NCI-H187 (cell line): ENCODE measurements around the gene ASCC3.

ENCODE experiments used
- DNase-seq, 2 experiments: peaks; one replicate each; lab custom pipeline; 2025; lab: John Stamatoyannopoulos, UW

ASCC3 gene

DNA sequence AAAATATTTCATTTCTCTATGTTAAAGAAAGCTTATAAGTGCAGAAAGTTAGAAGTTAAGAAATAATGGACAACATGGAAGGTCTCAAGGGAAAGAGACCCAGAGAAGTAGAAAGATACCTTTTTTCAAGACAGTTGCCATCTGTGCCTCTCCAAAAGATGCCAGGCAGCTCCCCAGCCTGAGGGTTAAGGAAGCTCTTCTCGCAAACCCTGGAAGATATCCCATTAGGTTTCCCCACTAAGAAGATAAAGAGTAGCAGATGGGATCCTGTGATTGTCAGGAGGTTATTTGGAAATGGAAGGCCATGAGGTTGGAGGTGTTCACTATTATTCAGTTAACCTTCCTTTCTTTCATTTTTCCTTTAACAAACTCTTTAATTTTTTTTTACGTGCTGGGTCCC, 306.3 kb downstream of the ASCC3 start:
- no peak for DNase-seq

- no peak for DNase-seq
Measured at GRCh38 chr6:100573166-100573565, 308.0 kb downstream of the ASCC3 start.

- no peak for DNase-seq
Measured at GRCh38 chr6:100568255-100568654, 312.9 kb downstream of the ASCC3 start.

GRCh38 chr6:100566563-100566962, 314.6 kb downstream of the ASCC3 start:
- DNase-seq, result no peak

DNA sequence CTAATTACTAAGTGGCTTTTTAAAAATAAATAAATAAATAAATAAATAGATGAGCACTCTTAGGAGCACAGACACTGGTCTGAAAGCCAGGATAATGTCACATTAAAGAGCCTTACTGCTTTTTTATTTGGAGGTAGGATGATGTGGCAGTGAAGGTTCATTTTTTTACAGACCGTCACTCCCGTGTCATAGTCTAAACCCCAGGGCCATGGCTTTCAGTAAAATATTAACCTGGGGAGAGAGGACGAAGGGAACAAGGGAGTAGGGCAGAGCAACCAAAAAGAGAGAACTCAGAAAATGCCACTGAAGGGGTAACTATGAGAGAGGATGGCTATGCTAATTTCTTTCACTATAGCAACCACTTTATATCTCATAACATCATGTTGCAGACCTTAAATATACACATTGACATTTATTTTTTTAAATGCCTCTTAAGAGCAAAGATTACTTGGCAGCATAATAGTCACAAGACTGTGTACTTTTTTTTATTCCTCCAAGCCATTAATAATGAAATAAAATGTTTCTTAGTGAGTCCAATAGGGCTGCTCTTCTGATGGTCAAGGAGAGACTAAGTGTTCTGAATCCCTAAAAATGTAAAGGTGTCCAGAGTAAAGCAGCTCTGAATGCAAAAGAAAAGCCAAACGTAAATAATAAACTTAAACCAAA, 315.6 kb downstream of the ASCC3 start:
- no peak for DNase-seq

- DNase-seq, result no peak
Measured at GRCh38 chr6:100559859-100560258, 321.3 kb downstream of the ASCC3 start.

GRCh38 chr6:100554228-100554627, 326.9 kb downstream of the ASCC3 start:
- DNase-seq, result no peak

- DNase-seq, result no peak
Measured at GRCh38 chr6:100553243-100553642, 327.9 kb downstream of the ASCC3 start.

DNA sequence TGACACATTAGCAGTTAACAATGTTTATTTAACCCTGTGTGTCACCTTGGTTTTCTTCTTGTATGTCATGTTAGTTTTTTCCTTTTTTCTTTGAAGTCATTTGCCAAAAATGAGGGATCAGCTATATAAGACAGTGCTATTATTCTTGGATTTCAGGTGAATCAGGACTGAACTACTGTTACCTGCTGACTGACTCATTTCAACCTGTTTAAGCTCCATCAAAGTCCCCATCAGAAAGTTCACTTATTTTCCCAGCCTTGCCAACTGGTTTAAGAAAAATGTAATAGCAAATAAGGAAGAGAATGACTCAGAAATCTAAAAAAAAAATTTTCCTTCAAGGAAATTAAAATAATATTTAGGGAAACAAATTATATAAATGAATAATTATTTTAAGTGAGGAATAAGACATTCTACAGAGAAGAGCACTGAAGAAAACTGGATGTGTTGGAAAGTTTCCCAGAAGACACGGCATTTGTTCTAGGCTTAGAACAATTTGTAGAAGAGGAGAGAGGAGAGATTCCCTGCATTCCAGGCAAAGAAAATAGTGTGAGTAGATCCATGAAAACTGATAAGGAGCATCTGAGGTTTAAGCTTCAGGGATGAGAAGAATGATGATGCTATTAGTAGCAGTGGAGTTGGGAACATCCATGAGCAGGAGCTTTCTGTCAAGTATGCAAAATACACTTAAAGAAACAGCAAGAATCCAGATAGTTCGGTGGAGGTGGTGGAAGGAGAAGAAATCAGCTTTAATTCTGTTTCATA, 331.5 kb downstream of the ASCC3 start:
- no peak for DNase-seq

DNA sequence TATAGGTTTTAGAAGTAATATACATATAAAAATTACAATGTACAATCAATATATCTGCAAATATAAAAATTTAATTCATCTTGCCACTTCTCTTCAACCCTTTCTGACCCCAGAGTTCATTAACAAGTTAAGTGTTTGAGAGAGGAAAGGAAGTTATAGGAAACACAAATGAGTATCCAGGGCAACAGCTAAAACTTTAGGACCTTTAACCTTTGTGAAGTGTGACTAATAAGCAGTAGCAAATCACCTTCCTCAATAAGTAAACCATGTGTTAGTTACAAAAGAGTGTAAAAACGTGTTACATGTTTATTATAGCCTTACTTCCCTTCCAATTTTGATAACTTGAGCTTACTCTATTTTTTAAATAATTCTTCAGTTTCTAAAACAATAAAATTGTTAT, 343.0 kb downstream of the ASCC3 start:
- no peak for DNase-seq

DNA sequence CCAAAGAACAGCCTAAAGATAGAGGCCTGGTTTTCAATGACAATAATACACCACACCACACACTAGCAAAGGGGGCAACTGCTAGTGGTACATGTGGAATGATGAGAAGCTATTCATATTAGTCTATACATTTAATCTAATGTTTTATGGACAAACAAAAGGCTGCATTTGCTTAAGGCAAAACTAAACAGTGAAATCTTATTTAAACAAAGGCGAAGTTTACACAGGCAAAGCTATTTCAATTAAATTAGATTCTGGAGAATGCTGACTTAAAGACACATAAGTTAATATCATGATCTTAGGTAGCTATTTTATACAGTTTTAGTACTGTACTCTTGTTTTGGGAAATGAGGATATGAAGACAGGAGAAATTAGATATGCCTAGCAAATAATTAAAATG, 362.5 kb downstream of the ASCC3 start:
- DNase-seq, result no peak

GRCh38 chr6:100517633-100518032, 363.5 kb downstream of the ASCC3 start:
- no peak for DNase-seq

DNA sequence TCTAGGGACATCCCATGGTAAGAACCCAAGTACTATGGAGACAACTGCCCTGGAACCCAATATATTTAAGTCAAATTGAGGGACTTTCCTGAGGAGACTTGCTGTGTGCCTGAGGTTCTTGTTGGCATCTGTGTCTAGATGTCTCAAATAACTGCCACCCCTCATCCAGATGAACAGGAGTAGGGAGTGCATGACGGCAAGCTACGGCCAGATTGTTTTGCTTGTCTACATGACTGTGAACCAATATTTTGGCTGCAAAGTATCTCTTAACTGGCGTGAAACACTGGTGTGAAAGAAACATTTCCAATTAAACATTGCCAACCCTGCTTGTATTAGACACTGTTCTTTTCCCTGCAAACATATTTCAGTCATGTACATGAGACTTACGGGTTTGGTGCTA, 364.0 kb downstream of the ASCC3 start:
- no peak for DNase-seq

- DNase-seq, result no peak
Measured at GRCh38 chr6:100514660-100515059, 366.5 kb downstream of the ASCC3 start.

DNA sequence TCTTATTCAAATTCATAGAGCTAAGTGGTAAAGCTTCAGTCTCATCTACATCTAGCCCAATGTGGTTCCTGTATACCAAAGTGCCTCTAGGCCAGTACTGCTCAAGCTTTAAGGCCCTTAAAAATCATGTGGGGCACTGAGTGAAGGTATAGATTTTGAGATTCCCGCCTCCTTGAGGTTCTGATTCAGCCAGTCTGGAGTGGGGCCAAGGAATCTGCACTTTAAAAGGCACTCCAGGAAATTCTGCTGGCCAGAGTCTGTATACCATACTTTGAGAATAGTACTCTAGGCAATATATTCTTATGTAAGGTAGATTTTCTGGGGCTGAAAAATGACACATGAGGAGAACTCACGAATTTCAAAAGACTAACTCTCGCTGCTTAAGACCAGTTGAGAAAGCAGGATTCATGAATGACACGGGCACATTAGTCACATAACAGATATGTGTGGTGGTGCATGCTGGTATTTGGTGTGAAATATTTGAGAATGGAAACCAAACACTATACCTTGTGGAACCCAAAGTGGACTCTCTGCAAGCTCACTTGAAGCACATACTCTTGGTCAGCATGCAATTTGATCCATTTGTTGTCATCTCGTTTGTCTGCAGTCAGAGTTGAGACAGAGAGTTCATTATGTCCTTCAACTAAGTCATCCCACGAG, 368.8 kb downstream of the ASCC3 start:
- DNase-seq, result no peak

DNA sequence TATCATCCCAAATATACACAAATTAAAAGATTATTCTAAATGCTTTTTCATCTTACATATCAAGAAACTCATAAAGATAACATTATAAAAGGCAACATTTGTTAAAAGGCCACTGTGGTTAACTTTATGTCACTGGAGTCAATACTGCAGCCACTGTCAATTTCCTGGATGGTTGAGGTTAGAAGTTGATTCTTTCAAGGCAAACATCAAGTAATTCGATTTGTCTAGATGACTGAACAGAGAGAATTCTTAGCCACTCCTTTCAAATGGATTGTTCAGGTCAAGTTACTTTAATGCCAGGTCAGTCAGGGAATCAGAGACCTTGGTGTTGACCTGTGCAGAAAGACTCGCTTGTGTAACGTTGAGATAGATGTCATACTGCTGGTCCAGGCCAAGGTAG, 372.0 kb downstream of the ASCC3 start:
- DNase-seq, result no peak

DNA sequence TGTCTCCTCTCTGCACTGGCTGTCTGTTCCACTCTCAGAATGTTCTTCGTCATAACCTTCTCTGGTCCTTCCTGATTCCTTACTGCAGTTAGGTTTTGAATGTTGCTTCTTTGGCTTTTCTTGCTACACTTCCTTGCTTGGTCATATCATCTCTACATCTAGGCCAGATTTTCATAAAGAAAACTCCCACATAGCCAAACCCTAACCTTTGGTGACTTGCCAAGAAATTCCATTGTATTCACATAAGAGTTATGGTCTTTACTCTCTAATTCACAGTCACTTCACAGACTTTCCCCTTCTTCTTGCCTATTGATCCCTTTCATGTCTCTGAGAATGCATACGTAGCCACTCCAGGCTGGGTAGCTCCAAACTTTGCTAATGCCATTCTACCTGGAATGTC, 374.5 kb downstream of the ASCC3 start:
- no peak for DNase-seq

DNA sequence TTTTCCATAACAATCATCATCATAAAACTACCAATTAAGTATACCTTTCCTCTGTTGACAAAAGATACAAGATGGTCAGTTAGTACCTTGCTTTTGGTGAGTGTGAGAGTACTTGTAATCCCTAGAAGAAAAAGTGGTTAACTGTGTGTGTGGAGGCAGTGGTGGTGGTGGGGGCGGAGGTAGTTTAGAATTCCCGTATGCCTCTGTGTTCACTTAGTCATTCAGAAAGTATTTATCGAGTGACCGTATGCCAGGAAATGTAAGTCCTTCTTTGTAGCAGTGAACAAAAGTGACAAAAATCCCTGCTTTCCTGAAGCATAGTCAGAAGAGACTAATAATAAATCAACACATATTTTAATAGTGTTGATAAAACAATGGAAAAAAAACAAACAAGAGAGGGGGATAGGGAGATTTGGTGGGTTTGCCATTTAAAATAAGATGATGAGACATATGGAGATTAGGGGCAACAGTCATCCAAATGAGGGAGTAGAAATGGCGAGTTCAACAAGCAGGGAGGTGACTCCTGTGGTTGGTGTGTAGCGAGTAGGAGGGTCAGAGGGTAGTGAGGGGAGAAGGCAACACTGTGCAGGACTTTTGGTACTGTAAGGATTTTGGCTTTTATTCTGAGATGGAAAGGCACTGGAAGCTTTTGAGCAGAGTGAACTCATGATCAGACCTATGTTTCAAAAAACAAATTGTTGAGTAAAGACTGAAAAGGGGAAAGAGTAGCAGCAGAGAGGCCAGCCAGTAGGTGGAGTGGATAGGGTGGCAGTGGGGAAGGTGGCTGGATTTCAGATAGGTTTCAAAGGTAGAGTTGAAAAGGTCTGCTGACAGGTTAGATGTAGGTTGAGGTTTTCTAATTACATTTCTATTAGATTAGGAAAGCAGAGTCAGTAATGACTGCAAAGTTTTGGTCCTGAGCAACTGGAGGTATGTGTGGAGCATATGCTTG, 376.1 kb downstream of the ASCC3 start:
- DNase-seq, result no peak

GRCh38 chr6:100503043-100503705, 378.0 kb downstream of the ASCC3 start:
- DNase-seq, result no peak

DNA sequence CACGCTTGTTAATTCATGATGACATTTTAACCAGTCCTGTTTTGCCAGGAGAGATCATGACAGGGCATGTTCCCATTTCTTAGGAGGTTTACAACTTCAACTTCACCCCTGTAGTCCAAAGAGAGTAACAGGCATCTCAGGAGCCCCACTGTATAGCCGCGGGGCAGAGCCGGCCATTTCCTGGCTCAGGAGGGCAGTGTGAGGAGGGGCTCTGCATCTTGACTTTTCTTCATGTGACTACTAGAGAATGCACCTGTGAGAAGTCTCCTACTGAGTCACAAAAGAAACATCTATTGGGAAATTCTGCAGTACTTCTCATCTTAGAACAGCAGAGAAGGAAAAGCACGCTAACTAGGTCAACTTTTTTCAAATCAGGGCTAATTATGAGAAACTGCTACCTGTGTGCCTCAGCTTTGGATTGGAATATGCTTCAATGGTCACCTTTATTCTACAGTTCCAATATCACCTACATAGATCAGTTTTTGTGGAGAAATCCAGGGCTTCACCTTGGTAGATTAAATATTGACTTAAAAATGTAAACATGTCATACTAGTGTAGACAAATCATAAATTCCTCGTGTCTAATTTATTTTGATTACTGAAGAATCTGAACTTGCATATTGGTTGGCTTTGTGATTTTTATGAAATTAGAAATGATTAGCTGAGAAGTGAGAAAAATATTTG, 387.8 kb downstream of the ASCC3 start:
- DNase-seq, result no peak
